ENCODE data around the gene KCNIP4.

KCNIP4 gene

GRCh38 chr4:21012851-21013331, 935.7 kb downstream of the KCNIP4 start:
- DNase-seq: no peak

GRCh38 chr4:21011106-21011505, 937.5 kb downstream of the KCNIP4 start:
- DNase-seq: no peak

- DNase-seq: no peak
Measured at GRCh38 chr4:21009956-21010355, 938.6 kb downstream of the KCNIP4 start.

GRCh38 chr4:21005647-21006046, 942.9 kb downstream of the KCNIP4 start:
- DNase-seq: no peak

GRCh38 chr4:21002976-21003375, 945.6 kb downstream of the KCNIP4 start:
- no peak for DNase-seq

- DNase-seq: no peak
Measured at GRCh38 chr4:21002286-21002685, 946.3 kb downstream of the KCNIP4 start.

- no peak for DNase-seq
Measured at GRCh38 chr4:21001490-21001889, 947.1 kb downstream of the KCNIP4 start.

- no peak for DNase-seq
Measured at GRCh38 chr4:20997886-20998285, 950.7 kb downstream of the KCNIP4 start.

GRCh38 chr4:20995610-20996009, 953.0 kb downstream of the KCNIP4 start:
- no peak for DNase-seq

GRCh38 chr4:20995015-20995414, 953.6 kb downstream of the KCNIP4 start:
- no peak for DNase-seq

GRCh38 chr4:20992002-20992401, 956.6 kb downstream of the KCNIP4 start:
- no peak for DNase-seq

- no peak for DNase-seq
Measured at GRCh38 chr4:20987191-20987590, 961.4 kb downstream of the KCNIP4 start.

- DNase-seq: no peak
Measured at GRCh38 chr4:20984576-20984836, 964.1 kb downstream of the KCNIP4 start.

GRCh38 chr4:20983763-20984575, 964.6 kb downstream of the KCNIP4 start:
- no peak for DNase-seq

GRCh38 chr4:20982544-20982943, 966.0 kb downstream of the KCNIP4 start:
- DNase-seq: no peak

GRCh38 chr4:20960291-20960690, 988.3 kb downstream of the KCNIP4 start:
- no peak for DNase-seq

GRCh38 chr4:20954541-20954940, 994.0 kb downstream of the KCNIP4 start:
- DNase-seq: no peak

- no peak for DNase-seq
Measured at GRCh38 chr4:20944961-20945360, 1003.6 kb downstream of the KCNIP4 start.

- no peak for DNase-seq
Measured at GRCh38 chr4:20944451-20944850, 1004.1 kb downstream of the KCNIP4 start.

- DNase-seq: no peak
Measured at GRCh38 chr4:20938204-20938603, 1010.4 kb downstream of the KCNIP4 start.

- DNase-seq: no peak
Measured at GRCh38 chr4:20926529-20926928, 1022.0 kb downstream of the KCNIP4 start.

GRCh38 chr4:20925176-20925575, 1023.4 kb downstream of the KCNIP4 start:
- no peak for DNase-seq

GRCh38 chr4:20922962-20923361, 1025.6 kb downstream of the KCNIP4 start:
- DNase-seq: no peak

- no peak for DNase-seq
Measured at GRCh38 chr4:20916106-20916505, 1032.5 kb downstream of the KCNIP4 start.

- DNase-seq: no peak
Measured at GRCh38 chr4:20904966-20905365, 1043.6 kb downstream of the KCNIP4 start.
